GM06990 (cell line): Measurements from ENCODE around the gene TNFRSF13B.
"Not testable (repeated sequence)": the region's sequence is repeated elsewhere in the genome, so short reads cannot be mapped to it uniquely, and the experiment has no call there.

Experiments used
- DNase-seq: peaks from one replicate; pipeline ENCODE4 v3.0.0-alpha.2; 2011; ENCODE audit not compliant: insufficient read length; ENCODE audit errors: extremely low read depth
- H3K27me3 ChIP-seq: replicated peaks from 2 replicates; pipeline ENCODE4 v1.6.0; 2011; ENCODE audit warnings: low read length; ENCODE audit not compliant: control insufficient read depth, insufficient read depth
- H3K36me3 ChIP-seq: 2 replicates; pipeline ENCODE4 v1.5.1; 2011; ENCODE audit warnings: low read length; ENCODE audit not compliant: control insufficient read depth, insufficient read depth
- H3K4me3 ChIP-seq: replicated peaks from 2 replicates; pipeline ENCODE4 v1.5.1; 2011; ENCODE audit warnings: low read depth, mild to moderate bottlenecking, control low read depth, low read length
- CTCF ChIP-seq: IDR thresholded peaks from 2 replicates; pipeline ENCODE4 v1.5.1; 2011; ENCODE audit warnings: low read length, control low read depth, mild to moderate bottlenecking, inconsistent platforms; ENCODE audit not compliant: insufficient read depth, poor library complexity, severe bottlenecking

TNFRSF13B gene

GRCh38 chr17:16961792-16962191, 10.1 kb downstream of the TNFRSF13B start:
- H3K27me3 ChIP-seq = no peaks in the 10 kb centered on the region
- TF ChIP-seq CTCF = no peak

GRCh38 chr17:16961022-16961421, 10.9 kb downstream of the TNFRSF13B start:
- DNase-seq, H3K27me3 ChIP-seq, H3K4me3 ChIP-seq: not testable (repeated sequence)
- peaks cover 16% of the 10 kb centered on the region for H3K36me3 ChIP-seq

More at GRCh38 chr17:16961792-16962191, 10.1 kb downstream of the TNFRSF13B start:
- no peak for DNase-seq
- no peak overlapping the region for H3K4me3 ChIP-seq
- H3K36me3 ChIP-seq = peaks cover 14% of the 10 kb centered on the region

GRCh38 chr17:16955011-16955410, 16.9 kb downstream of the TNFRSF13B start:
- not testable (repeated sequence) for H3K27me3 ChIP-seq, DNase-seq, H3K4me3 ChIP-seq
- peaks cover 43% of the 10 kb centered on the region for H3K36me3 ChIP-seq

- no peak overlapping the region for H3K4me3 ChIP-seq
- DNase-seq = no peak
- peaks cover 43% of the 10 kb centered on the region for H3K36me3 ChIP-seq
- no peak for TF ChIP-seq CTCF
- no peaks in the 10 kb centered on the region for H3K27me3 ChIP-seq
Measured at GRCh38 chr17:16954521-16954920, 17.4 kb downstream of the TNFRSF13B start.

GRCh38 chr17:16953841-16954240, 18.1 kb downstream of the TNFRSF13B start:
- no peak for TF ChIP-seq CTCF
- DNase-seq = no peak
- Histone ChIP-seq H3K36me3 (peaks cover 44% of the 10 kb centered on the region), H3K27me3 (no peaks in the 10 kb centered on the region), H3K4me3 (no peak overlapping the region)

GRCh38 chr17:16953347-16953746, 18.6 kb downstream of the TNFRSF13B start:
- no peak overlapping the region for H3K4me3 ChIP-seq
- DNase-seq = no peak
- H3K36me3 ChIP-seq = peaks cover 49% of the 10 kb centered on the region
- no peak for TF ChIP-seq CTCF
- no peaks in the 10 kb centered on the region for H3K27me3 ChIP-seq

GRCh38 chr17:16952401-16952800, 19.5 kb downstream of the TNFRSF13B start:
- Histone ChIP-seq H3K4me3 (no peak overlapping the region), H3K27me3 (no peaks in the 10 kb centered on the region), H3K36me3 (peaks cover 51% of the 10 kb centered on the region)
- DNase-seq = no peak
- TF ChIP-seq CTCF = no peak
